NCI-H446 (cell line): ENCODE results near the gene NKD1.
A peak's percentile ranks its signal among the peaks of the same experiment; 100 is the strongest.

ENCODE experiments used
- DNase-seq, 2 experiments: peaks; one replicate each; lab custom pipeline; 2025; lab: John Stamatoyannopoulos, UW

NKD1 gene

GRCh38 chr16:50613281-50613963 lies 65.2 kb downstream of the NKD1 start:
- DNase-seq, result no peak

GRCh38 chr16:50613964-50614474 lies 65.8 kb downstream of the NKD1 start:
- no peak for DNase-seq

GRCh38 chr16:50614955-50615724 lies 66.9 kb downstream of the NKD1 start:
- no peak for DNase-seq

- DNase-seq, result peak in 1 of 2 experiments; percentile 68
Observed at GRCh38 chr16:50615891-50616290, 67.7 kb downstream of the NKD1 start.

- no peak for DNase-seq
Observed at GRCh38 chr16:50616386-50616785, 68.2 kb downstream of the NKD1 start.

- DNase-seq, result peak; percentile 17 to 26
Observed at GRCh38 chr16:50616883-50617645, 68.9 kb downstream of the NKD1 start.

- no peak for DNase-seq
Observed at GRCh38 chr16:50617646-50618184, 69.5 kb downstream of the NKD1 start.

- DNase-seq, result no peak
Observed at GRCh38 chr16:50618238-50618918, 70.2 kb downstream of the NKD1 start.

GRCh38 chr16:50619702-50620491 lies 71.7 kb downstream of the NKD1 start:
- DNase-seq, result no peak

- DNase-seq, result no peak
Observed at GRCh38 chr16:50620646-50621451, 72.7 kb downstream of the NKD1 start.

GRCh38 chr16:50621452-50621792 lies 73.2 kb downstream of the NKD1 start:
- no peak for DNase-seq

GRCh38 chr16:50622029-50622428 lies 73.8 kb downstream of the NKD1 start:
- DNase-seq, result no peak

GRCh38 chr16:50622643-50623369 lies 74.6 kb downstream of the NKD1 start:
- no peak for DNase-seq

GRCh38 chr16:50624449-50624970 lies 76.3 kb downstream of the NKD1 start:
- no peak for DNase-seq

- DNase-seq, result no peak
Observed at GRCh38 chr16:50625374-50625773, 77.2 kb downstream of the NKD1 start.

- no peak for DNase-seq
Observed at GRCh38 chr16:50626868-50627267, 78.7 kb downstream of the NKD1 start.

GRCh38 chr16:50627419-50627818 lies 79.2 kb downstream of the NKD1 start:
- peak; percentile 51 to 79 for DNase-seq

GRCh38 chr16:50628156-50628802 lies 80.1 kb downstream of the NKD1 start:
- DNase-seq, result no peak

GRCh38 chr16:50629334-50629733 lies 81.1 kb downstream of the NKD1 start:
- DNase-seq, result no peak
